COLO829 (cell line): ENCODE data around the gene GFI1.

Experiments used
- DNase-seq: peaks from one replicate; pipeline ENCODE4 v3.0.0; 2012; ENCODE audit warnings: low spot score

Gene GFI1

DNA sequence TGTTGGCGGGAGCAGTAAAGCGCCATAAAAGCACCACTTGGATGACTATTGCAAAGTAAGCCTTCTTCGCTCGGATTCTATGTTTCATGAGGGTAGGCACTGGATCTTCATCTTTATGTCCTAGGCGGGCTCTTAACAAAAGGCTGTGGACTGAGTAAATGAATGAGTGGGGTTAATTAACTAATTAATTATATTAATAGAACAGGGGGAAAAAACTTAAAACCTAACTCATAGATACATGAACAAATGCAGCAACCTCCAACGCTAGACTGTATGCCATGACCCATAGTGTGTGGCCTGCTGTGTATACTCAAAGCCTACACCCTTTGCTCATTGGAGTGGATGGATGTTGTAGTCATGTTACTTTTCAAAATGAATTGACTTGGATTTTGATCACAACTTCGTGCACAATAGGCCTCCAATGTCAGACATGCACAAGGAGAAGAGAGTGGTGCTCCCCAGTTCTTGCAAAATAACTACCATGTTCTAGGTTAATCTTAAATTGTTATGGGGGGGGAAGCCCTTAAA is 417 bp upstream of the GFI1 start:
- no peak for DNase-seq

DNA sequence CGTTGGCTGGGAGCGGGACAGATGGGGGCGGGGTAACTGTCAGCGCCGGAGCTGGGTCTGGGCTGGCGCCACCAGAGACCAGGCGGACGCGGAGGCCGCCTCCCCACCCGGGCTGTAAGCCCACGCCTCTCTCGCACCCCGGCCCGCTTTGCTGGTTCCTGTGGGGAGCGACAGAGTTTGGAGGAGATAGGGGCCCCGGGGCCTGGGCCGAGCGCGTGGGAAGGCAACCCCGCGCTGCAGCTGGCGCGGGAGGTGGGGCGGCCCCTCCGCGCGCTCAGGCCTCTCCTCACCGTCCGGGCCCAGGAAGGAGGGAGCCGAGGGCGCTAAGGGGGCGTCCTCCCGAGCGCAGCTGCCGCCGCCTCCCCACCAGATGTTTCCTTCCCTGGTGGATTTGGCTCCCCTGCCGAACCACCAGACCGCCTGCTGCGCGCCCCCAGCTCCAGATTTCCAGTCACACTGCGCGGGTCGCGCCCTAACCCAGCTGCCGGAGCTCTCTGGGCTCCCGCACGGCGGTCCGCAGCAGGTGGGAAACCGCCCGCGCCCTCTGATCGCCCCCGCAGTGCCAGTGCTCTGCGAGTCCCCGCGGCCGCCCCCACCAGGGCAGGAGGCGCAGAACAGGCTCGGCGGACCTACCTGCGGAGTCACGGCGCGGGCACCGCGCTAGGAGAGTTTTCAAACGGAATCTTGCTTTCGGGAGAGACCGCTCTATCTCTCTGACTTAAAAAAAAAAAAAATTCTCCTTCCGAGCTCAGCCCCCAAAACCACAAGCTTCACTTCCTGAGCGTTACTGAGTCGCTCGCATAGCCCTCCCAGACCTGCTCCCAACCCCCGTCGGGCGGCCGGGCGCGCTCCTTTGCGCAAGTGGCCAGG is 1.1 kb downstream of the GFI1 start:
- DNase-seq, result no peak

DNA sequence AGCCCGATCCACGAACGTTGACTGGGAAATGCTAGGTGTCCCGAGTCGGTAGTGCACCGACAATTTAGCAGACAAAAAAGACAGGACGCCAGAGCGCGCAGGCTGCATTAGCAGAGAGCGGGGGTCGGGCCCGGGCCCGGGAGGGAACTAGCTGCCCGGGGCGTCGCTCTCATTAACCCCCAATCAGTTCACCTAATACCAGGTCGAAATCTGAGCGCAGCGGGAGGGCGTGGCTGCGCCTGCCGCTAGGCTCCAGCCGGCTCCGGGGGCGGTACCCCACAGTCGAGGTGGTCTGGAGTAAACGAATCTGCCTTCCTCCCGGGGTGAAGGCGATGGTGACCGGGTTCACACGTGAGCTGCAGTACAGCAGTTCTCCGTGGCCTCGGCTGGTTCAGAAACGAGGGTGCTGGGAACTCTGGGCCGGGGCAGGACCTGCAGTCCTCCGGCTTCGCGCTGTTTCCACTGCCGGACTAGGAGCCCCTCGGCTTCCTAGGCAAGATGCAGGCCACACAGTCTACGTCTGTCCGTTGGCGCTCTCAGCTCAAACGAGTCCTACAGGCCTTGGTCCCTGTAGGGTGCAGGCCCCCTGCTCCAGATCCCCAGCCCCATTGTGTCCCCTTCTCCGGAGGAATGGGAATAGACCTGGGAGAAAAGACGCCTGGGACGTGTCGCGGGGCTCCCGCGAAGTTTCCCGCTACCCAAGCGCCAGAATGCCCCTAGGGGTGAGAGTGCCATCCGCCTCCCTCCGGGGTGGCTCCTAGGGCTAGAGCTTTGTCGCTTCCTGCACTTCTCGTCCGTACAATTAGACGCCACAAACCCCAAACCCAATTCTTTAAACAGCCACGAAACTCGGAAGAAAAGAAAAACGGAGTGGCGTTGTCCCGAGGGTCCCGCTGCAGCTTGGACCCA is 2.0 kb downstream of the GFI1 start:
- DNase-seq, result no peak

DNA sequence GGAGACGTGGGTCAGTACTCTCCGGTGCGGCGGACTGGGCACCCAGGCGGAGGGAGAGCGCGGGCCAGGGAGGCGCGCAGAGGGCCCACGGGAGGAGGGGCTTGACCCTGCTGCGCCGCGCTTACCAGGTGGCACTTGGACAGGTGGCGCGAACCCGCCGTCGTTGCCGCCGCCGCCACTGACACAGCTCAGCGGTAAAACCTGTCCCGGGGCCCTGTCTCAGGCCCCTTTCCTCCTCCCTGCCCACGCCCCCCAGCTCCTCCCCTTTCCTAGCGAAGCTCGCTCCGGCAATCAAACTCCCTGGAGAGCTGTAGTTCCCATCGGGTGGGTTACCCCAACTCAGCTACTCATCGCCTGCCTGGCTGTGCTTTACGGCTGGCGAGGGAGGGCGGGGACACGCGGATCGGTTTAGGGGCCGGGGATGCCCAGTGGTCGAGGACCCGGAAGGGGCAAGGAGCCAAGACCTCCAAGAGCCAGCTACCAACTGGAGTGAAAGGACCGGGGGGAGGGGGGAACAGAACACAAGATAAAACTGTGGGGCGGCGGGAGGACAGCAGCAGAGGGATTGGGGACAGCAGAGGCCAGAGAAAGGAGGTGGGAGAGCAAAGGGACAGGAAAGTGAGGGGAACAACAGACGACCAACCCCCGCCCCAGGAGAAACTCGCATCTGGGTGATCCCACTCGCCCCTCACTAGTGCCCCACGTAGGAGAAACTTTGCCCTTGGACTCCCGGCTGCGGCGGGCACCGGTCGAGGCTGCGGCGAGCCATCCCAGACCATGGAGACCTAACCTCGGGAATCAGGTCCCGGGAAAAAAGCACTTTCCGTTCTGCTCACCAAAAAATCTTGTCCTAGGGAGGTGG is 2.9 kb downstream of the GFI1 start:
- no peak for DNase-seq

DNA sequence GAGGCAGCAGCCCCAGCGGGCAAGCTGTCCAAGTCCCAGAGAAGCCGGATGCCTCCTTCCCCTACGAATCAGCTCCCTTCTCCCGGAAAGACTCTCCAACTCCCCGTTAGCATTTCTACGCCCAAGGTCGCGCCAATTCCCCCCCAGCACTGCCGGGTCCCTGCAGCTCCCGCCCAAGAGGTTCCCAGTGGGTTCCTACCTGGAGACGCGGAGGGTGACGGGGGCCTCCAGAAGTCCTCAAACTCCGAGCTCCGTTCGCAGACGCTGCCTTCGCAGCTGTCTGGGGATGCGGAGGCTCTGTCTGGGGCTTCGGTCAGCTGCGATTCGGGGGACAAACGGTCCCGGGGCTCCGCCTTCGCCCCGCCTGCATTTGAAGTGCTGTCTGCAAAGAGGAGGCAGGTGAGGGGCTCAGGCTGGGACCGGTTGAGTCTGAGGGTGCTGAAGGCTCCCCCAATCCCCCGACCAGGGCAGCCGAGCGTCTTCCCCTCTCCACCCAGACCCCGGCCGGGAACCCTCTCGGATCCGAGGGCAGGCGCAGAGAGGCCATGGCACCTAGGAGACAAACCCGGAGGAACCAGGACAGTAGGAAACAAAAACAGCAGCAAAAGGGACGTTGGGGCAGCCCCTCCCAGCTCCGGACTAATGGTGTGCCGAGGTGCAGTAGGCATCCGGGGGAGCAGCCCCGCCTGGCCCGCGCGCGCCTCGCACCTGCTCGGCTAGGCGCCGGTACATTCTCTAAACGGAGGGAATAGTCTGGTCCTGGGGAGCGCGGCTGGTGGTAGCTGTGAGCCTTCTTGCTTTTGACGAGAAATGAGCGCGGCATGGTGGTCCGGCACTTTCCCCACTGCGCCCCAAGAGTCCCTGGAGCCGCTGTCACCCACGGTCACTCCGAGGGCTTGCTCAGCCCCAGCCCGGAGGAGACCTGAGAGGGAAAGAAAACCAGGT is 3.8 kb downstream of the GFI1 start:
- DNase-seq, result no peak

DNA sequence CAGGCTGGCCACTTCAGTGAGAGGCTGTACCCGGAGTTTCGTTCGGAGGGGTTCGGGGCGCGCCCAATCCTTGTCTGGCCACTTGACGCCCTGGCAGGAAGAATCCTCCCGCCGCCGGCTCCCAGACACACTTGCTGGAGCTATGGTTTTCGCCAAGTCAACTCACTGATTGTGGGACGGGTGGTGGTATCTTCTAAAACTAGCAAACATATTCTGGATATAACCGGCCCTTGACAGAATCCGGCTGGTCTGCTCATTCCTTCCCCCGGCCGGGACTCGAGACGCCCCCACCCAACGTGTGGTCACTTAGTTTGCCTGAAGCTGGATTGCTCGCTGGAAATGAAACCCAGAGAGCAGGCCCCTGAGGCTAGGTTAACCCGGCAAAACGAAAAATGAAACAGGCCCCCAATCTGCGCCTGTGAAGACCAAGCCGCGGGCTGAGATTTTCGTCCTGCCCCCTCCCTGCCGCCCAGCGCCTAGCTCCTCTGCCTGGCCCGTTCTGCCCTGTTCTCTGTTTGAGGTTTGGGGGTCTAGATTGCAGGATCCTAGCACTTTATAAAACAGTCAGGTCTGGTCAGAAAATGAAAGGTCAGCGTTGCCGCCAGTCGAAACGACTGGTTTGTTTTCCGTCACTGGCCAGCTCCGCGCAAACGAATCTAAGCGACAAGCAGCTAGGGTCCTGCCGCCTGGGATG is 4.6 kb downstream of the GFI1 start:
- no peak for DNase-seq

DNA sequence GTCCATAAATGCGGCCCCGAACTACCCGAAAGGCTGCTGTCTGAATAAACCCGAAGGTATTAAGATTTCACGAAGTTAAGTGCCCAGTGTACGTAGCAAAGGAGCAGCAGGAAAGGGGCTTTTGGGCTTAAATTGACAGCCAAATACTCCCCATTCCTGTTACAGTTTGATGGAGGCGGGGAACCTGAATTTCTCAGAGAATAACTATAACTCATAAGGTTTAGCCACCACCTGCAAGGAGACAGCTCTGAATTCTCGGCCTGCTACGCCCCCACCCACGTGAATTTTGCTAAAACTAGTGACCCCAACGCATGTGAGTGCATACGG is 5.2 kb downstream of the GFI1 start:
- no peak for DNase-seq

DNA sequence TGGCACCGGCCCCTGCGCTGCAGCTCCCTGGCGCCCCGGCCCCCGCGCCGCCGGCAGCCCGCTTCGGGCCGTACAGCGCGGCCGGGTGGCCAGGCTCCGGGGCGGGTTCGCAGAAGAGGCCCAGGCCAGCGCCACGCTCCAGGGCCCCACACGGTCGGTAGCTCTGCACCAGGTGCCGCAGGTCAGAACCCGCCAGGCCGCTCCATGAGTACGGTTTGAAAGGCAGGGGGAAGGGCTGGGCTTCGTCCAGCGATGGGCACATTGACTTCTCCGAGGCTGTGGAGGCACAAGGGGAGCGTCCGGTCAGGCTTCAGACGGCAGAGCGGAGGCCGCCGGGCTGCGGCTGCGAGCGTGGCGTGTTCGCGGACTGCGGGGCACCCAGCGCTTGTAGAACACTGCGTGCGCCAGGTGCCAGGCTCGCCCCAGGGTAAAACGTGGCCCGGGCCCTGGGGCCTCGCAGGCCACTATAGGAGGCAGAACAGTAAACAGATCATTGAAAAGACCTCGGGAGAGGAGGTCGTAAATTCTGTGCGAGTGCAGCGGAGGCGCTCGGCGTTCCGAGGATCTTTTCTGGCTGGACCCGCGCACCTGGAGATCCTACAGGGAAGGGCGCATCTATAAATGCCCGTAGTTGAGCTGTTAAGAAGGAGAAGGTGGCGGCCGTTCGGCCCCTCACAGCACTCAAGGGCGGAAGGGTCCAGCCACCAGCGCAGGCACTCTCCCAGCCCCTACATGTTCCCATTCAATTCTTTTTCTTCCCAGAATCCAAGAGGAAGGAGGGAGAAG is 5.7 kb downstream of the GFI1 start:
- DNase-seq, result no peak

DNA sequence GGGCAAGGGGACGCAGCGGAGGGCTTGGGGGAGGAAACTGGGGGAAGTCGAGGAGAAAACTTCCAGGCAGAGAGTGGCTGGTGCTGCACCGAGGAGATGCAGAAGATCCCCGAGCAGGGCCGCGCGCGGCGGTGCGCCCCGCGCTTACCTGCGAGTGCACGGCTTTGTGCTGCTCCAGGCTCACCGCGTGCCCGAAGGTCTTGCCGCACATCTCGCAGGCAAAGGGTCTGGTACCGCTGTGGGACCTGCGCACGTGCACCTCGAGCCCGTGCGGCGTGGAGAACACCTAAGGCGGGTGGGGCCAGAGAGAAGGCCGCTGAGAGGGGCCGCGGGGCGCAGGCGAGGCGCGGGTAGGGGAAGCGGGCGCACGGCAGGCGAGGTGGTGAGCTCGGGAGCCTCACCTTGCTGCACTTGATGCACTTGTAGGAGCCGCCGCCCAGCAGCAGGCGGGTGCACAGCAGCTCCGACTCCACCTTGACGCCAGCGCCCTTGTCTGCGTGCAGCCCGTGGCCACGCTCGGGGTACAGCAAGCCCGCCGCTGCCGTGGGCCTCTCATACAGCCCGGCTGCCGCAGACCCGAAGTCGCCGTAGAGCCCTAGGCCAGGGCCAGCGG is 6.4 kb downstream of the GFI1 start:
- DNase-seq, result no peak

DNA sequence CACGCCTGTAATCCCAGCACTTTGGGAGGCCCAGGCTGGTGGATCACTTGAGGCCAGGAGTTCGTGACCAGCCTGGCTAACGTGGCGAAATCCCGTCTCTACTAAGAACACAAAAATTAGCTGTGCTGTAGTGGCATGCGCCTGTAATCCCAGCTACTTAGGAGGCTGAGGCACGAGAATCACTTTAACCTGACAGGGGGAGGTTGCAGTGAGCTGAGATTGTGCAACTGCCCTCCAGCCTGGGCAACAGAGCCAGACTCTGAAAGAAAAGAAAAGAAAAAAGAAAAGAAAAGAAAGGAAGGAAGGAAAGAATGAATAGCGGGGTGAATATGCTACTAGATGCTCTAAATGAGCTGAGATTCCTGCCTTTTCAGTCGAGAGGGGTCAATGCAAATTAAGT is 7.1 kb downstream of the GFI1 start:
- no peak for DNase-seq

DNA sequence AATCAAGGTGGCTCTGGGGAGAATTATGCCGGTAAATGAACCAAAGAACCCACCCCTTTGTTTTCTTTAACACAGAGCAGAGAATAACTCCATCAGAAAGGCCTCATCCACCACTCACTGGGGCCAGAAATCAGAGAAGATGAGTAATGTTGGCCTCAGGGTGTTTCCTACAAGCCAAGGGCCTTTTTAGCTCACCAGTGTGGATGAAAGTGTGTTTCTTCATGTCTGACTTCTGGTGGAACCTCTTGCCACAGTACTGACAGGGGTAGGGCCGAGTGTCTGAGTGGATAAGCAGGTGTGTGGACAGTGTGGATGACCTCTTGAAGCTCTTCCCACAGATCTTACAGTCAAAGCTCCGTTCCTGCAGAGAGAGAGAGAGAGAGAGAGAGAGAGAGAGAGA is 8.3 kb downstream of the GFI1 start:
- no peak for DNase-seq

DNA sequence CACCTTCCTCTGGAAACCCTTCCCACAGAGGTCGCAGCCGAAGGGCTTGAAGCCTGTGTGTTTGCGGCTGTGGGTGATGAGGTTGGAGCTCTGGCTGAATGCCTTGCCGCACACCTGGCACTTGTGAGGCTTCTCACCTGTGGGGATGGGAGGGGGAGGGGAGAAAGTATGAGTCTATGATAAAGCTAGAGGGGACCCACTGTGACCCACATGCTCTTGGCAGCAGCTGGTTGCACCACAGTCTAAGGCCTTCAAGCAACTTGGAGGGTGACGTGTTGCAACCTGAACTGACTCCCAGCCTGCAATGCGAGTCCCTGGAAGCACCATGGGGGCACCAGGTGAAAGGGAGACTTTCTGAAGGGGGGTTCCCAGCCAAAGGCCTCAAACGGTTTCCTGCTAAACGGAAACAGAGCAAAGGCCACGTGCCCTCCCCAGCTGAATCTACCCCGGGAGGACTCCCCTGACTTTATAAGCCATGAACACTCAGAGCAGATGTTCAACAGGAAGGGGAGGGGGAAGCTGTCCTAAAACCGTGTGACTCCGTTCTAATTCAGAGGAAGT is 10.6 kb downstream of the GFI1 start:
- no peak for DNase-seq

DNA sequence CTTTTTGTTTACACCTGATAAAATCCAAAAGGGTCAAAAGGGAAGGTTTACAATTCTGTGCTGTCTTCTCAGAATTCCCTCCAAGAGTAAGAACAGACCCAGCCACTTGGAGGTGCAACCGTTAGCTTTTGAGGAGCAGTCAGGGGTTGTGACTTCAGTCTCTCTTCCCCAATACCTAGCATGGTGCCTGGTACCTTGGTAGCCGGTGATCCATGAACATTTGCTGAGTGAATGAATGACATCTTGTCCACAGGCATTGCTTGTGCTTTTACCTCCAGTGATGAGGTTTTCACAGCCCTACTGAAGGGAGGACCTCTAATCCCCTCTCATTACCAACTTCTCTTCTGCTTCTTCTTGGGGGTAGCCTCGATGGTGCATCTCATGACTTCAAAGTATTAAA is 11.7 kb downstream of the GFI1 start:
- no peak for DNase-seq

DNA sequence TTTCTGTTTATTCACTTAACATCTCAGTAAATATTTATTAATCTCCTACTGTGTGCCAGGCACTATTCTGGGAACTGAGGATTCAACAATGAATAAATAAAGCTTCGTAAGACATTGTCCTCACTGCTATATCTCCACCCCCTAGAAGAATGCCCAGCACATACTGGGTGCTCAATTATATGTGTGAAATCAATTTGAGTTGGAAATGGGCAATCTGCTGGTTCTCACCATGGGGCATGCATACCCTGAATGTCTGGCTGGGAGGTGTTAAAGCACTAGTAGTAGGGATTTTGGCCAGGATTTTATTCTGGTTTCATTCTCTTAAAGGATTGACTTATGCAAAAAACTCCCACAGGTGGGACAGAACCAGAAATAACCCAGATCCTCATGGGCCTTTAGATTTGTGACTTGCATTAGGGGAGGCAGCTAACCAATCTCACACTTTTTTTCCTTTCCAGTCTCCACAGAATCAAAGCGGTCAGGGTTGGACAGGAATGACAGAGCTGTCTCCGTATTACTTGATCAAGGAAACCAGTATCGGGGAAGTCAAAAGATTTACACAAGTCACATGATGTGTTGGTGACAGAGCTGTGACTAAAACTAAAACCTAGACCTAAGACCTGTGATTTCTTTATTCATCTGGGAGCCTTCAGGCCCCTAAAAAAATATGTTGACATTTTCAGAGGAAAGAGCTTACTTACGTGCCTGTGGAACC is 12.8 kb downstream of the GFI1 start:
- no peak for DNase-seq

DNA sequence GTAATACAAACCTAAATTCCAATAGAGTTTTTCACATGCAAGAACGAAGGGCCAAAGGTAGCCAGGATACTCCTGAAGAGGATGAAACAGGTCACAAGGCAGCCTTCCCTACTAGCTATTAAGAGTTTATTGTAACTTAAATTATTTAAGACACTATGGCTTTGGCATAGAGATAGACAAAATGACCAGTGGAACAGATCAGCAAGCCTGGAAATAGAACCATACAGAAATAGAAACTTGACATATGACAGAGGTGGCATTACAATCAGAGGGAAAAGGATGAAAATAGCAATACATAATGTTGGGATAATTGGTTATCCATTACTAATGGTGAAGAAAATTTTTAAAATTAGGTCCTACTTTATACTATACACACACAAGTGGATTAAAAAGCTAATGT is 16.5 kb downstream of the GFI1 start:
- no peak for DNase-seq

DNA sequence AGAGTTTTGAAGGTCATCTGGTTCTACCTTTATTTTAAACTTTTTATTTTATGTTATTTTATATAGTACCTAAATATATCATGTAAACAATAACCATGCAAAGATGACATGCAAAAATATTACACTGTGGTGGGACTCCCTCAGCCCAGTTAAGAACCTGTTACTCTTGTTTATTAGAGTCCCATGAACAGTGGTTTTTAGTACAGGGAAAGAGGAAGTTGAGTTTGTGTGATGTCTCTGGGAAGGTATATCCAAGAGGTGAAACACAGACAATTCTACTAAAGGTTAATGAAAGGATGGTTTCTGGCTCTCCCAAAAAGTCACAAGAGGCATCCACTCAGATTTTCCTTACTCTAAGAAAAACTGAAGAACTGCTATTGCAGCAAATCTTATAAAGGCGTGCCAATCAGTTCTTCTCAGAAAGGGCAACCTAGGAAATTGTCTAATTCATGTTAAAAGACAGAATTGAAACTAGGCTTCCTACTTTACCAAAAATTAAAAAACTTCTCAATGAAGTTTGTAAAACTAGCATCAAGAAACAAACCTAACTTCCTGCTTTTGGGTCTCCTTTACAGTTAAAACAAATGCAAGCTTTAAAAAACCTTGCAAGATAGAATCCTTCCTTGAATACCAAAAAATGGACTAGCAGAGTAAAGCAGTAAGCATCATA is 19.9 kb downstream of the GFI1 start:
- no peak for DNase-seq

DNA sequence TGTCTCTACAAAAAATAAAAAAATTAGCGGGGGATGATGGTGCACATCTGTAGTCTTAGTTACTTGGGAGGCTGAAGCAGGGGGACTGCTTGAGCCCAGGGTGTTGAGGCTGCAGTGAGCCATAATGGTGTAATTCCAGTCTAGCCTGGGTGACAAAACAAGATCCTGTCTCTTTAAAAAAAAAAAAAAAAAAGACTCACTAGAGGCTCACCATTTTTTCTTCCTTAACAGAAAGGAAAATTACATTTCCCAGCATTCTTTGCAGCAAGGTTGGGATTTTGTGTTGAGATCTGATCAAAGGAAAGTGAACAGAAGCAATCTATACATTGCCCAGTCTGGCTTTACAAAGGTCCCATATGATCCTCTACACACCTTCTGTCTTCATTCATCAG is 21.5 kb downstream of the GFI1 start:
- DNase-seq, result no peak
